Astrocyte of the spinal cord (primary cell): ENCODE data around the gene TFAP2A.

ENCODE experiments used
- DNase-seq: peaks from one replicate; pipeline ENCODE4 v3.0.0; 2011; ENCODE audit warnings: low read depth, low spot score
- H3K4me3 ChIP-seq: 2 replicates; pipeline ENCODE4 v1.5.1; 2011; ENCODE audit warnings: low read depth, mild to moderate bottlenecking, low read length, moderate library complexity
- CTCF ChIP-seq: IDR thresholded peaks from 2 replicates; pipeline ENCODE4 v1.5.1; 2012; ENCODE audit warnings: low read depth, mild to moderate bottlenecking, low read length, inconsistent platforms
- in situ Hi-C: cut with HindIII; loops from 2 replicates; pipeline ENCODE4 v1.10.0; 2017; ENCODE audit warnings: low sequenced_read_pairs

TFAP2A gene

GRCh38 chr6:10410207-10411050 lies 4.4 kb downstream of the TFAP2A start:
- no peak for TF ChIP-seq CTCF
- H3K4me3 ChIP-seq, result no peak overlapping the region
- no peak for DNase-seq
- in situ Hi-C loops, result no loop called here

GRCh38 chr6:10409731-10410206 lies 5.1 kb downstream of the TFAP2A start:
- in situ Hi-C loops, result no loop called here
- no peak for TF ChIP-seq CTCF
- H3K4me3 ChIP-seq, result no peak overlapping the region
- no peak for DNase-seq

GRCh38 chr6:10409233-10409721 lies 5.6 kb downstream of the TFAP2A start:
- in situ Hi-C loops, result no loop called here
- H3K4me3 ChIP-seq, result no peak overlapping the region
- no peak for TF ChIP-seq CTCF
- DNase-seq, result no peak

- TF ChIP-seq CTCF, result no peak
- in situ Hi-C loops, result no loop called here
- DNase-seq, result no peak
- no peak overlapping the region for H3K4me3 ChIP-seq
Measured at GRCh38 chr6:10408457-10408856, 6.4 kb downstream of the TFAP2A start.

GRCh38 chr6:10407674-10408054 lies 7.2 kb downstream of the TFAP2A start:
- H3K4me3 ChIP-seq, result no peak overlapping the region
- in situ Hi-C loops, result no loop called here
- no peak for TF ChIP-seq CTCF

GRCh38 chr6:10407018-10407673 lies 7.7 kb downstream of the TFAP2A start:
- TF ChIP-seq CTCF, result no peak
- no peak for DNase-seq
- in situ Hi-C loops, result no loop called here
- no peak overlapping the region for H3K4me3 ChIP-seq

More at GRCh38 chr6:10407674-10408054, 7.2 kb downstream of the TFAP2A start:
- DNase-seq, result no peak
